DOHH2 (cell line): ENCODE data around the gene KBTBD12.
A peak's percentile ranks its signal among the peaks of the same experiment; 100 is the strongest.

Experiments
- H3F3A ChIP-seq: fragments of 200-600 bp; sonication (generic), shearing (Covaris generic); 2 replicates; pipeline ENCODE4 v1.6.0; 2016; ENCODE audit warnings: antibody characterized with exemption, mild to moderate bottlenecking; ENCODE audit not compliant: control insufficient read depth, insufficient read depth
- H3K27ac ChIP-seq: fragments of 200-600 bp; sonication (generic); 2 replicates; pipeline ENCODE4 v1.5.1; 2014; ENCODE audit warnings: low read depth, mild to moderate bottlenecking, low read length, moderate library complexity
- H3K27me3 ChIP-seq: fragments of 200-600 bp; sonication (generic); 2 replicates; pipeline ENCODE4 v1.6.1; 2014; ENCODE audit warnings: mild to moderate bottlenecking, low read length, mixed read lengths; ENCODE audit not compliant: control insufficient read depth
- H3K36me3 ChIP-seq: fragments of 200-600 bp; sonication (generic); 2 replicates; pipeline ENCODE4 v1.6.1; 2014; ENCODE audit warnings: mild to moderate bottlenecking, low read length, moderate library complexity, mixed read lengths; ENCODE audit not compliant: control insufficient read depth
- H3K4me1 ChIP-seq: fragments of 200-600 bp; sonication (generic); 2 replicates; pipeline ENCODE4 v1.6.1; 2014; ENCODE audit warnings: mild to moderate bottlenecking, low read length, mixed read lengths; ENCODE audit not compliant: control insufficient read depth
- H3K4me2 ChIP-seq: fragments of 200-600 bp; sonication (generic); 2 replicates; pipeline ENCODE4 v1.6.0; 2014; ENCODE audit warnings: mild to moderate bottlenecking, low read length, moderate library complexity
- H3K4me3 ChIP-seq: fragments of 200-600 bp; sonication (generic); 2 replicates; pipeline ENCODE4 v1.5.1; 2014; ENCODE audit warnings: mild to moderate bottlenecking, low read length, mixed read lengths
- H3K79me2 ChIP-seq: fragments of 200-600 bp; sonication (generic); 2 replicates; pipeline ENCODE4 v1.6.1; 2014; ENCODE audit warnings: mild to moderate bottlenecking, low read length, mixed read lengths; ENCODE audit not compliant: control insufficient read depth
- H3K9me2 ChIP-seq: fragments of 200-600 bp; sonication (generic); replicated peaks from 2 replicates; pipeline ENCODE4 v1.6.1; 2014; ENCODE audit warnings: mild to moderate bottlenecking, low read length, mixed read lengths; ENCODE audit not compliant: control insufficient read depth
- H3K9me3 ChIP-seq: fragments of 200-600 bp; sonication (generic); 2 replicates; pipeline ENCODE4 v1.6.1; 2014; ENCODE audit warnings: antibody characterized with exemption, low read length, mixed read lengths; ENCODE audit not compliant: control insufficient read depth, insufficient read depth
- H4K20me1 ChIP-seq: fragments of 200-600 bp; sonication (generic); 2 replicates; pipeline ENCODE4 v1.6.0; 2014; ENCODE audit warnings: low read depth, mild to moderate bottlenecking, antibody characterized with exemption, low read length, moderate library complexity; ENCODE audit not compliant: control insufficient read depth, insufficient read depth
- CTCF ChIP-seq: fragments of 200-600 bp; sonication (generic); IDR thresholded peaks from one replicate; pipeline ENCODE4 v1.5.1; 2014; ENCODE audit warnings: antibody characterized with exemption, mild to moderate bottlenecking, low read depth, low read length; ENCODE audit not compliant: poor library complexity, severe bottlenecking
- EZH2phosphoT487 ChIP-seq: fragments of 200-600 bp; sonication (generic); IDR thresholded peaks from 2 replicates; pipeline ENCODE4 v1.6.1; 2017; ENCODE audit warnings: borderline replicate concordance, mild to moderate bottlenecking, antibody characterized with exemption, low read length, moderate library complexity, mixed read lengths

Gene KBTBD12

GRCh38 chr3:127955728-127956127 is 40.7 kb downstream of the KBTBD12 start:
- Histone ChIP-seq H4K20me1 (no peaks in the 10 kb centered on the region), H3K27me3 (peaks cover 12% of the 10 kb centered on the region; the same call in 1 of the 2 replicates)
- TF ChIP-seq CTCF (no peak), EZH2phosphoT487 (no peak)

DNA sequence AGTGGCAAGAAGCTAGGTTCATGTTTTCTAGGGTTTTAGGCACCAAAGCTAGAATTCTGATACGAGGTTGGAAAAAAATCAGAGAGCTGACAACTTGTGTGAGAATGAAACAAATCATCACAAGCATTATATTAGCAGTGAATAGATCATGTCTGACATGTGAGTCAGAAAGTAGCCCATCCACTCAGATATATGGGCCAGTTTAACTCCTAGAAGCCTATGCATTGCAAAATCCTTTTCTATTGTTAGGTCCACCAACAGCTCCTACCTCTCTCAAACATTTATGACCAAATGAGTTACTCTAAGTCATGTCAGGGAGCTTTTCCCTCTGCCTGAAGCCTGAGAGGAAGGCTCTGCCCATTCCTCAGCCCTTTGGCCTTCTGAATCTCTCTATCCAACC is 44.0 kb downstream of the KBTBD12 start:
- Histone ChIP-seq H3K79me2 (no peaks in the 10 kb centered on the region), H4K20me1 (no peaks in the 10 kb centered on the region), H3K4me3 (no peak overlapping the region), H3K4me1 (no peaks in the 10 kb centered on the region), H3K9me3 (no peaks in the 10 kb centered on the region), H3F3A (no peaks in the 10 kb centered on the region), H3K27ac (no peak overlapping the region), H3K36me3 (no peaks in the 10 kb centered on the region), H3K9me2 (no peaks in the 10 kb centered on the region), H3K27me3 (peaks cover 13% of the 10 kb centered on the region; the same call in 1 of the 2 replicates), H3K4me2 (no peak overlapping the region)
- TF ChIP-seq EZH2phosphoT487 (no peak), CTCF (no peak)

More at GRCh38 chr3:127955728-127956127, 40.7 kb downstream of the KBTBD12 start:
- Histone ChIP-seq H3K79me2 (no peaks in the 10 kb centered on the region), H3K4me2 (no peak overlapping the region), H3K4me1 (no peaks in the 10 kb centered on the region), H3K4me3 (no peak overlapping the region), H3K9me3 (no peaks in the 10 kb centered on the region), H3K27ac (no peak overlapping the region), H3F3A (no peaks in the 10 kb centered on the region), H3K36me3 (no peaks in the 10 kb centered on the region), H3K9me2 (no peaks in the 10 kb centered on the region)

GRCh38 chr3:127959873-127960272 is 44.8 kb downstream of the KBTBD12 start:
- Histone ChIP-seq H4K20me1 (no peaks in the 10 kb centered on the region), H3K4me1 (no peaks in the 10 kb centered on the region), H3K4me3 (no peak overlapping the region), H3K36me3 (no peaks in the 10 kb centered on the region), H3F3A (no peaks in the 10 kb centered on the region), H3K27me3 (peaks cover 6% of the 10 kb centered on the region; the same call in 1 of the 2 replicates), H3K79me2 (no peaks in the 10 kb centered on the region), H3K4me2 (no peak overlapping the region), H3K9me3 (no peaks in the 10 kb centered on the region), H3K27ac (no peak overlapping the region), H3K9me2 (no peaks in the 10 kb centered on the region)
- TF ChIP-seq EZH2phosphoT487 (no peak), CTCF (peak; percentile 33)
